ENCODE results near the gene IGSF10.

IGSF10 gene

GRCh38 chr3:151426341-151426657 lies 34.6 kb downstream of the IGSF10 start:
- DNase-seq (ENCODE audit: low read depth) = no peak
- H3K4me3 ChIP-seq (ENCODE audit: control insufficient read depth, low read depth, low read length) = no peak overlapping the region
- no peak for TF ChIP-seq CTCF (conservative IDR thresholded peaks at IDR 0.05; ENCODE audit: control insufficient read depth, insufficient read depth, low read depth, low read length)

- H3K4me3 ChIP-seq (ENCODE audit: control insufficient read depth, low read depth, low read length) = no peak overlapping the region
- peak; percentile 38 for TF ChIP-seq CTCF (conservative IDR thresholded peaks at IDR 0.05; ENCODE audit: control insufficient read depth, insufficient read depth, low read depth, low read length)
- DNase-seq (ENCODE audit: low read depth) = no peak
Measured at GRCh38 chr3:151425627-151426340, 35.1 kb downstream of the IGSF10 start.

- TF ChIP-seq CTCF (conservative IDR thresholded peaks at IDR 0.05; ENCODE audit: control insufficient read depth, insufficient read depth, low read depth, low read length) = no peak
- no peak overlapping the region for H3K4me3 ChIP-seq (ENCODE audit: control insufficient read depth, low read depth, low read length)
- DNase-seq (ENCODE audit: low read depth) = no peak
Measured at GRCh38 chr3:151423091-151423490, 37.8 kb downstream of the IGSF10 start.

- no peak overlapping the region for H3K4me3 ChIP-seq (ENCODE audit: control insufficient read depth, low read depth, low read length)
- TF ChIP-seq CTCF (conservative IDR thresholded peaks at IDR 0.05; ENCODE audit: control insufficient read depth, insufficient read depth, low read depth, low read length) = peak; percentile 1
- no peak for DNase-seq (ENCODE audit: low read depth)
Measured at GRCh38 chr3:151421938-151422337, 38.9 kb downstream of the IGSF10 start.

- H3K4me3 ChIP-seq (ENCODE audit: control insufficient read depth, low read depth, low read length) = no peak overlapping the region
- TF ChIP-seq CTCF (conservative IDR thresholded peaks at IDR 0.05; ENCODE audit: control insufficient read depth, insufficient read depth, low read depth, low read length) = no peak
- no peak for DNase-seq (ENCODE audit: low read depth)
Measured at GRCh38 chr3:151419806-151420205, 41.1 kb downstream of the IGSF10 start.

GRCh38 chr3:151415289-151415688 lies 45.6 kb downstream of the IGSF10 start:
- TF ChIP-seq CTCF (conservative IDR thresholded peaks at IDR 0.05; ENCODE audit: control insufficient read depth, insufficient read depth, low read depth, low read length) = no peak
- H3K4me3 ChIP-seq (ENCODE audit: control insufficient read depth, low read depth, low read length) = no peak overlapping the region
- DNase-seq (ENCODE audit: low read depth) = no peak

GRCh38 chr3:151412989-151413388 lies 47.9 kb downstream of the IGSF10 start:
- peak; percentile 14 for TF ChIP-seq CTCF (conservative IDR thresholded peaks at IDR 0.05; ENCODE audit: control insufficient read depth, insufficient read depth, low read depth, low read length)
- H3K4me3 ChIP-seq (ENCODE audit: control insufficient read depth, low read depth, low read length) = no peak overlapping the region
- no peak for DNase-seq (ENCODE audit: low read depth)
